Measurements from ENCODE around the gene ARHGAP12.

DNA sequence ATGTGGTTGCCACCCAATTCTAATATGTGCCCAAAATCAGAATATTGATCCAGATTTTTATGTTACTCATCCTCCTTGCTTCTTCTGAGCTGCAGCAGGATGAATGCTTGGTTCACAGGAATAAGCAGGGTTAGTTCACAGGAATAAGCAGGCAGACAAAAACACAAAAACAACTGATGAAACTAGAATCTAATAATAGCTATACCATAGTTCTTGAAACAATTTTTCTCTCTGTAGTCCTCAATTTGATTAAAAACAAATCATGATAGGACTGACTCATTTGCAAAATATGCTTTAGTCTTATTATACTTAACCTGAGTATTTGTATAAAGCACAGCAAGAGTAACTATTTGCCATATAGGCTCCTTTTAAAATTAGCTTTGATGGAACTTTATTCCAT is 24.4 kb upstream of the ARHGAP12 start:
- TF ChIP-seq, protein P1, sequence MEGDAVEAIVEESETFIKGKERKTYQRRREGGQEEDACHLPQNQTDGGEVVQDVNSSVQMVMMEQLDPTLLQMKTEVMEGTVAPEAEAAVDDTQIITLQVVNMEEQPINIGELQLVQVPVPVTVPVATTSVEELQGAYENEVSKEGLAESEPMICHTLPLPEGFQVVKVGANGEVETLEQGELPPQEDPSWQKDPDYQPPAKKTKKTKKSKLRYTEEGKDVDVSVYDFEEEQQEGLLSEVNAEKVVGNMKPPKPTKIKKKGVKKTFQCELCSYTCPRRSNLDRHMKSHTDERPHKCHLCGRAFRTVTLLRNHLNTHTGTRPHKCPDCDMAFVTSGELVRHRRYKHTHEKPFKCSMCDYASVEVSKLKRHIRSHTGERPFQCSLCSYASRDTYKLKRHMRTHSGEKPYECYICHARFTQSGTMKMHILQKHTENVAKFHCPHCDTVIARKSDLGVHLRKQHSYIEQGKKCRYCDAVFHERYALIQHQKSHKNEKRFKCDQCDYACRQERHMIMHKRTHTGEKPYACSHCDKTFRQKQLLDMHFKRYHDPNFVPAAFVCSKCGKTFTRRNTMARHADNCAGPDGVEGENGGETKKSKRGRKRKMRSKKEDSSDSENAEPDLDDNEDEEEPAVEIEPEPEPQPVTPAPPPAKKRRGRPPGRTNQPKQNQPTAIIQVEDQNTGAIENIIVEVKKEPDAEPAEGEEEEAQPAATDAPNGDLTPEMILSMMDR (IDR thresholded peaks at IDR 0.05; ENCODE audit: low read depth, low read length, poor library complexity, severe bottlenecking): no peak
- TF ChIP-seq EZH2phosphoT487 (IDR thresholded peaks at IDR 0.05; ENCODE audit: borderline replicate concordance, low read length): no peak
